Activated CD8-positive, alpha-beta memory T cell treated with anti-CD3 and anti-CD28 coated beads, Interleukin-2, amount 50 U/mL, for 1 hour (primary cell): ENCODE data around the gene CCNY.

Experiments used
- DNase-seq: peaks from one replicate; pipeline ENCODE4 v3.0.0-alpha.2; 2020; ENCODE audit errors: extremely low read depth

CCNY gene

DNA sequence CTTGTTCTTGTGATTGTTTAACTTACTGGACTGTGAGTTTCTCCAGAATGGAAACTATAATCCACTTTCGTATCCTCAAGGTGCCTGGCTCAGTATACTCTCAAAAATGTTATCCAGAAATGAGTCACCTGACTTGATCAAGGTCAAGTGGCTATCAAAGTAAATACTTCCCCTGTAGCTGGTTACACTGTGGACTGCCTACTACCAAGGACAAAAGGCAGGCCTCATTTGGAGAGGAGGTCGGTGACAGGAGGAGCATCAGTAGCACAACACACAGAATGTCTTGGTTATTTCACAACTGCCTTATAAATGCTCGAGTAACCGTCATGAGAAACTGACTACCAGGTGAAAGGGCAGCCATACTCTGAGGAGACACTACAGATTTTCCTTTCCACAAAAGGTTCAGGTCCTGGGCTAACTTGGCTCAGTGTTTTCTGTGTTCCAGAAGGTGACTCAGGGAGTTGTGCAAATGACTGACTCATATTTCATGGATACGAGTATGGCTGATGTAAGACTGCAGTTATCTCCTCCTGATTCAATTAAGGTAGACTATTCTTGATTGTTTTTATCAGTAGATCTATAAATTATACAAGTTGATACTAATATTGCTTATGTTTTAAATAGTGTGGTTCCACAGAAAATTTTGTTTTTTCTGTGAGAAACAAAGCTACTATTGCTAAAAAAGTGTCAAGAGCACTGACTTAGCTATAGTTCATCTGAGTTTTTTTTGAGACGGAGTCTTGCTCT, 4.2 kb upstream of the CCNY start:
- DNase-seq: no peak

DNA sequence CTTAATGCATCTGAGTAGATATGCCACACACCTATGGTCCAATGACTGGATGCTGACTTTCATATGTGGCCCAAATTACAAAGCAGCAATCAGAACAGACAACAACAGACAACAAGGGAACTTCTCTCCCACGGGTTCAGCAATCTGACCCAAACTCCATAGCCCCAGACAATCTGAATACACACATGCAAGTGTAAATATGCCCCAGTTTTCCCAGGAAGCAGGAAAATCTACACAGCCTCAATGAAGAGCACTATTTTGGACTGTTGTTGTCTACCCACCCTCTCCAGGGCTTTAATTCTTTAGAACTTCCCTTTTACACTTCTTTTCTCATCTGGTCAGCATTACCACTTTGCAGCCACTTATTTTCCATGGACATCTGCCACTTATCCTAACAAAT, 2.0 kb upstream of the CCNY start:
- DNase-seq: no peak

DNA sequence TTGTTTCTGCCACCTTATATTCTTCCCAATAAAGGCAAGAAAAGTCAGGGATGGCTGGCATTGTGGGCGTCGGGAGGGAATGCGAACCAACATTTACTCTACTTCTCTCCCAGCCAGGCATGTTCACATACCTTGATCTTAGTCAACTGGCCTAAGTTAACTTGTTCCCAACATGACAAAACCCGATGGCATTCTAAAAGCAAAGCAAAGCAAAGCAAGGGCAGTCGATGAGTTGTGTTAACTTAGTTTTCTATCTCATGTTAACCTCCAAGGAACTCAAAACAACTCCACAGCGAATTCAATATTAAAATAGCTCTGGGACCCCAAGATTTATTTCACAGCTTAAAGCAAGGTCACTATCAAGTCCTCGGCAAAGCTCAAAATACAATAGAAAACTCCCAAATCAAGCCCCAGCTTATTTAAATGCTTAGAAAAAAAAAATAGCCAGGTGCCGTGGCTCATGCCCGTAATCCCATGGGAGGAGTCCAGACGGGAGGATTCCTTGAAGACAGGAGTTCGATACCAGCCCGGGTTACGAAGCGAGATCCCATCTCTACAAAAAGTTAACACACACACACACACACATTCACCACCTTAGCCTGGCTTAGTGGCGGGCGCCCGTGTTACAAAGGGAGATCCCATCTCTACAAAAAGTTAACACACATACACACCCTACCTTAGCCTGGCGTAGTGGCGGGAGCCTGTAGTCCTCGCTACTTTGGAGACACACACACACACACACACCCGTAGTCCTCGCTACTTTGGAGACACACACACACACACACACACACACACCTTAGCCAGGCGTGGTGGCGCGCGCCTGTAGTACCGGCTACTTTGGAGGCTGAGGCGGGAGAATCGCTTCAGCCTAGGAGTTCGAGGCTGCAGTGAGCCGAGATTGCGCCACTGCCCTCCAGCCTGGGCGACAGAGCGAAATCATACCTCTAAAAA, 901 bp upstream of the CCNY start:
- no peak for DNase-seq

DNA sequence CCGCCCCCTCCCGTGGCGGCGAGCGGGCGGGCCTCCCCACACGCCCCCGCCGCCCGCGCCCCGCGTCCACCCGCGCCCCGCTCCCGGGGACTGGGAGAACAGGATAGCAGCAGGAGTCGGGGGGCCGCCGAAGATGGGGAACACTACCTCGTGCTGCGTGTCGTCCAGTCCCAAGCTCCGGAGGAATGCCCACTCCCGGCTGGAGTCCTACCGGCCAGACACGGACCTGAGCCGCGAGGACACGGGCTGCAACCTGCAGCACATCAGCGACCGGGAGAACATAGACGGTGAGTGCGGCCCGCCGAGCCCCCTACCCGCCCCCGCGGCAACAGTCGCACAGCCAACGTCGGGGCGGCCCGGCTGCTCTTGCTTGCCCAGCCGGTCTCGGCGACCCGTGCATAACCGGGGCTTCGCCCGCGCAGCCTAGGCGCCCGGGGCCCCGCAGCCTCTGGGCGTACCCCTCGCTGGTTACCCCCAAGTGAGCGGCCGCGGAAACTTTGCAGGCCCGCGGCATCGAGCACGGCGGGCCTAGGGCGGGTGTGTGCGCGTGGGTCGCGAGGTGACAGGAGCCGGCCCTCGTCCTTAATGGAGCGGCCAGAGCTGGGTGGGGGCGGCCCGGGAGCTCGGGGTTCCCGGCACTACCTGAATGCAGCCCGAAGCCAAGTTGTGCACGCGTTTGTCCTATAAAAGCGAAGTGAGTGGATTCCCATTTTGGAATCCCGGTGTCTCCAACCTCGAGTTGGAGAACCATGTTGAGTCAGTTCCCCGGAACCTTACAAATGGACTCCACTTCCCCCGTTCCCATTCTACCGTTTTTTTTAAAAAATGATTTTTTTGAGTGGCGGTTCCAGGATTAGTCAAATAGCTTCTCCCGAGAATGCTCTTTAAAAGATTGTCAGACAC, 863 bp downstream of the CCNY start:
- DNase-seq: no peak

DNA sequence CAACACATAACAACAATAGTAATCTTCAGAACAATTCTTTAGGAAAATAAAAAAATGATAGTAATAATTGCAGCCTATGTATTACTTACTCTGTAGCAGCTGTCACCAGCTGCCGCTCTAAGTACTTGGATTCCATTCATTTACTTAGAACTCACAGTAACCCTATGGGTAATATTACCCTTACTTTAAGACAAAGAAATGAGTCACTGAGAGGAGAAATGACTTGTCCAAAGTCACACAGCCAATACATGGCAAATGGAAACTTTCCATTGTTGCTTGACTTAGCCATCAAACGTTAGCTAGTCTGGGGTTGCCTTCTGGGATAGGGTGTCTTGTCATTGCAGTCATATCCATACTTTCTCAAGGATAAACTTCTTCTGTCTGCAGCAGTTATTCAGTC, 3.6 kb downstream of the CCNY start:
- DNase-seq: no peak

DNA sequence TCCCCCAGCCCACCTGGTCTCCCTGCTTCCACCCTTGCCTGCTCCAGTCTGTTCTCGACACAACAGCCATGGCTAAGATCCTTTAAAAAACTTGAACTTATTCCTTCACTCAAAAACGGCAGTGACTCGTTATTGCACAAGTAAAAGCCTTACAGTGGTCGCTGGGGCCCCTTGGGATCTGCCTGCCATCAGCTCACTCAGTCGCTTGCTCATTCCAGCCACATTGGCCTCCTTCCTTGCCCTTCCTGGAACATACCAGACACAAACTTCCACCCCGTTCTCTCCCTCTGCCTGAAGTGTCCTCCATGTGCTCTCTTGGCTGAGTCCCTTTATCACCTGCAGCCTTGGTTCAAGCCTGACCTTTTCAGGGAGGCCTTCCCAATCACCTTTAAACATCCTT, 4.7 kb downstream of the CCNY start:
- no peak for DNase-seq

DNA sequence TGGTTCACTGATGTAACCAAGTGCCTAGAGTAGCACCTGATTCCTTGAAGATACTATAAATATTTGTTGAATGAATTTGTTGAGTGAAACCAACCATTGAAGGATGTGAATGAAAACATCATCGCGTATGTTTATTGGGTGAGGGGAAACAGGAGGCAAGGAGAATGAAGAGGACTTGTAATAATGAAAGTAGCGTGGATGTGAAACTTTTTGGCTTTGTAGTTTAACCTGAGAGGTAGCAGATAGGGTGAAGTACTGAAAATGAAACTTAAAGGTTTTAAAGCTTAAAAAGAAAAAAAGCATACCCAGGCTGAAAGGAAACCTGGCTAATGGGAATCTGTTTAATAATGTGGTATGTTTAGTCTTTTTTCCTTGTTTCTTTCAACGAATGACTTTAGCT, 5.2 kb downstream of the CCNY start:
- DNase-seq: no peak

DNA sequence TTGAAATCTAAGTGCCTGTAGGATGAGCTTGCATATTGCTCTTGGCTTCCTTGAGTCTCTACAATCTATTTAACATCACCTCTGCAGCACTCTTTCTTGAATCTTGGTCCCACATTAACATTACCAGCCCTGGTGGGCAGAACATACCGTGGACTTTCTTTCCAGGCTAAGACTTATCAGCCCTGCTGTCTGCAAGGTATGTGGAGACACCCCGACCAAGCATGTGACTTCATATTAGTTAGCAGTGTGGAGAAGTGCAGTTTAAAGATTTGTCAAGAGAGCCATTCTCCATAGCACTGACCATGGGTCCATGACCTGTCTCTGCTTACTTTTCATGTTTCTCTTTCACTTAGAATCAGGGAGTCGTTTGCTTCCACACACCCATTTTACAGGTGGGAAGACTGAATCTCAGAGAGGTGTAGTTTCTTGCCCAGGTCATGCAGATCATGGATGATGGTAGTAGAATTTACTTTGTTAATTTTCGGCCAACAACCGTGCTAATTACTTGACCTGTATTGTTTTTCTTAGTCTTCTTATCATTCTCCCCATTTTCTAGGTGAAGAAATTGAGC, 6.0 kb downstream of the CCNY start:
- no peak for DNase-seq

DNA sequence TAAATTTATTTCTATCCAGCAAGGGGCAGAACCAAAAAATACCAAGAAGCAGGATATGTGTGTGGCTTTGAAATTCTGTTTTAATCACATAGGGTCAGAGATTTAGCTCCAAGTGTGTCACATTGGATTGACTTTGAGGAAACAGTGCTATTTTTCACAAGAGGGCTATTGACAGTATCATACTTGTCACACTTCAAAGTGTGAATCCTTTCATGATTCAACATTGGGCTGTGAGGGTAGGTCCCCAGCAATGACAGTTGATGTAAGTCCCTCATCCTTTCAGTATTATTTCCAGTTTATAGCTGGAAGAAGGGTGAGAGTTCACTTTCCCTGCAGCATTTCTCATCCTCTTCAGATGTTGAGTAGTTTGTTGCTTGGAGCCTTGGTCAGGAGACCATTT, 7.4 kb downstream of the CCNY start:
- DNase-seq: no peak

DNA sequence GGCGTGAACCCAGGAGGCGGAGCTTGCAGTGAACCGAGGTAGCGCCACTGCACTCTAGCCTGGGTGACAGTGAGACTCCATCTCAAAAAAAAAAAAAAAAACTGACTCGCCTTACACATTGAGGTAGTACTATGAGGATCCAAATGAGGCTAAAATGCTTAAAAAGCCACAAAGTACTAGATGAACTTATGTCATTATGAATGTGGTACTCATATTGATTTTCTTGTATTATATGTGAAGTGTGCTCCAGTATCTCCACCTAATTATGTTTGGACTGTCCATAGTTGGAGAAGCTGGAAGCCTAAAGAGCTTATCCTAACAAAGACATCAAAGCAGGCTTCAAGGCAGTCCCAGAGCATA, 9.1 kb downstream of the CCNY start:
- no peak for DNase-seq

DNA sequence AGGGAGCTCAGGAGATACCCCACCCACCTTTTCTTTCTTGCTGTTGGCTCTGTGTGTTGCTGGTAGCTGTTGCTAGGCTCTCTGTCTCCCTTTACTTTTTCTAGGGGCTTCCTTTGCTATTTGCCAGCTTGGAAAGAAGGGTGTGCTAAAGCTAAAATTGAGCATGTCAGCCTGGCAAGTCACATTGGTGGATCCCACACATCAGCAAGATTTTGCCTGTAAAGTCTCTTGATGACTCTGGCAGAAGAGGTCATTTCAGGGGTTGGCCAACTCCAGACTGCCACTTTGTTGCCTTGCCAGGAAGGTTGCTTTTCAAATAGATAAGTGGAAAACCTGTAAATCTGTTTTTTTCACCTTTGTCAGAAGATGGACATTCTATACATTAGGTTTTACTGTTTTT, 9.9 kb downstream of the CCNY start:
- no peak for DNase-seq

DNA sequence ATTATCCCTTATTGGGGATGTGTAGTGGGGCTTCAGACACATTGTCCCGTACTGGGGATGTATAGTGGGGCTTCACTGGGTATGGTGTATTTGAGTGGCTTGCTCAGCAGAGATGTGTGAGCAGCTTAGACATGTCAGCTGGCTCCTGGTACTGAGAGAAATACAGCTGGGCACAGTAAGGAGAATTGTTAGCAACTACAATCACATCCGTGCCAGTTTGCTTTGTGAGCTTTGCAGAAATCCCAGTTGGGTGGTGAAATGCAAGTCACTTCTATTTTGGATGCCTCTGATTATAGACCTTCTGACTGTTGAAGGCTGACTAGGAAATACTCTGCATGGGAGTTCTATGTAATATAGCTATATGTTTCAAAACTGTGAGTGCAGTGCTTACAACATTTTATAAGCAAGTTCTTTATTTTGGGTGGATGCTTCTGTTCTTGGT, 10.8 kb downstream of the CCNY start:
- no peak for DNase-seq

DNA sequence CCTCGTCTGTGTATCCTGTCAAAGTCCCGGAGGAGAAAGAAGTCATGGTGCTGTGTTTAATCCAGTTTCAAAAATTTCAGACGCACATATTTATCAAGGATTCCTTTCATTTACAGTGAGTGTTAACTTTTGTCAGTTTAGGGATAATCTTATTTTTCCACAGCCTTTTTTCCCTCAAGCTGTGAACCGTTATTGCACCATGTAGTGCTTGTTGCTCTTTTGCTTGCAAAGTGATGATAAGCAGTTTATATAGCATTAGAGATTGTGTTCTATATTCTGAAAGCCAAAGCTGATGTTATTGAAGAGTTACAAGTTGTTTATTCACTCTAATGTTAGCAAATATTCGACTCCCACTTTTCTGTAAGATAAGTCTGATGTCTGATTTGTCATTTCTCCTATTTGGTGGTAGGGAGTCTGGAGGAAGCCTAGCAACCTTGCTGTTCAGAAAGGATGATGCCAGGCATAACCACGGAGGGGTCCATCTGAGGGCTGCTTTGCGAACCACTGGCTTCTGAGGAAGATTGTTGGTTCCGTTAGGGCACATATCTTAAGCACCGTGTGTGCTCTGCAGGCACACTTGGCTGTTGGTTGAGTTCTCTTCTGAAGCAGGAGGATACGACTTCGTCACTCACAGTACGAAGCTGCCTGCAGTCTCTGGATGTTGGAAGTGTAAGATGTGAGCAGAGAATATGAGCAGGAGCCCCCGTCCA, 11.7 kb downstream of the CCNY start:
- no peak for DNase-seq

DNA sequence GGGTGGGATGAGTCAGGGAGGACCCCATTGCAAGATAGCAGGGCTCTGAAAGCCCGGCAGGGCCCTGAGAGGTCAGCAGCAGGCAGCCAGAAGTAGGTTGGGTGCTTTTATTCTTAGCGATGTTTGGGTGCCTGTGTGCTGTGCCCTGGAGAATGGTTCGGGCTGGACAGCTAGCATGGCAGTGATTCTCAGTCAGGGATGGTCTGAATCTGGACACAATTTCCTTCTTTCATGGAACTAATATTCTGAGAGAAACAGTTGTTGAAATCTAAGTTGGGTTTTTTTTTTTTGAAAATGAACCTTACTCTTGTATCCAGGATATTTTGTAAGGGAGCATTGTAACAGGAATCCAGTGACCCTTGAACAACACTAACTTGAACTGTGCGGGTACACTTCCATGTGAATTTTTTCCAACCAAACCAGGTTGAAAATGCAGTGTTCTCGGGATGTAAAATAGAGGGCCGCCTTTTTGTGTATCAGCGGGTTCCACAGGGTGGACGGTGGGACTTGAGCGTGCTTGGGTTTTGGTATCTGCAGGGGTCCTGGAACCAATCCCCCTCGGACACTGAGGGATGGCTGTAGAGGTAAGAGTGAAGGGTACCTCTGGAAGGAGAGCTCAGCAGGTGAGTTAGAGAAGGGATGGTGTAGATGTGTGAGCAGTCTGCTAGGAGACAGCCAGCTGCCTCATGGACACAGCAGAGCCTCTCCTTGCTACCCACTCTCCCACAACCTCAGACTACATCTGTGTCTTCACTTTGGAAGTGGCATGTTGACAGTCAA, 12.5 kb downstream of the CCNY start:
- DNase-seq: no peak

DNA sequence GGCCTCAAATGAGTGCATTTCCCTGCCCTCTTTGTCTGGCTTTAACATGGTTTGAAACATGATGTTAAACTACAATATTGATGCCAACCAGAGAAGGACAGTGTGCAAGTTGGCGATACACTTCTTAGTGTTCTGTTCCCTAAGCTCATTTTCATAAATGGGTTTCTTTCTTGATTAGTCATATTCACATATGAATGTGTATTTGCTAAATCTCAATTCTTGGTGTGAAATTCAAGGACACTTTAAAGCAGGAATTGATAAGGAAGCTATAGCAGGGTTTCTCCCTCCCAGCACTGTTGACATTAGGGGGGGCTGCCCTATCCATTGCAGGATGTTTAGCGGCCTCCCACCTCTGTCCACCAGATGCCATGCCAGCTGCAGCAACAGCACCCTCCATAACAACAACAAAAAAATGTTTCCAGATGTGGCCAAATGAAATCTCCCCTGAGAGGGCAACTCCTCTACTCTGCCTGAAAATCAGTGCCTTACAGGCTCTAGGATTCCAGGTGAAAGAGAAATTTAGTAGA, 13.1 kb downstream of the CCNY start:
- no peak for DNase-seq

DNA sequence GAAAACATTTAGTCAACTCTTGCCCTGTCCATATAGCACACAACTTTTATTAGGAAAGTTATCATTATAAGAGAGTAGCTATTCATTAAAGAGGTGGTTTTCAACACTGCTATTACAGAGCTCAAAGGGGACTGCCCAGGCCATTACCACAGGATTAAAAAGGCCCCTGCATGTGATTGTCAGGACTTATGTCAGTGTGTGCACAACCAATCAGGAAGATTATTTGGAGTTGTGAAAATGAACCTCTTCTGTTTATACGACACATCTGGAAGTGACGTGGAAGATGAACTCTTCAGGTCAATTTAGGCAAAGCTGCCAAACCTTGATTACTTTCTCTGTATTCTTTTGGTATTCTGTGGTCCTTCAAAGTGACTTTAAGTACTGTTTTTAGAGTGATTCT, 14.7 kb downstream of the CCNY start:
- DNase-seq: no peak

DNA sequence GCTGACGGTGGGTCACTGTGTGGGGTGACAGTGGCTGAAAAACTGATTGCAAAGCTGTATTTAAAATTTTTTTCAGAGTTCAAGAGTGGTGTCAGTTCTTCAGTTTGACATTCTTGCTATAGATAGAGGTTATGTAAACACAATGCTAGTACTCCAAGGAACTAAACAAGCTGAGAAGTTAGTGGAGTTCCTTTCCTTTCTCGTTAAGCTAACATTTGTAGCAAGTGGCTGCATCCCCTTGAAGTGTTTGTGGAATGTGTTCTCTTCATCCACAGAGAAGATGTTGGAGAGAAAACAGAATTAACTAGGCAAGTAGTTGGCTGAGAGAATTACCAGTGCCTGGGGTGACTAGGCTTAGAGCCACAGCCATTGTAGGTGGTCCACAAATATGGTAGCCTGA, 15.8 kb downstream of the CCNY start:
- no peak for DNase-seq

DNA sequence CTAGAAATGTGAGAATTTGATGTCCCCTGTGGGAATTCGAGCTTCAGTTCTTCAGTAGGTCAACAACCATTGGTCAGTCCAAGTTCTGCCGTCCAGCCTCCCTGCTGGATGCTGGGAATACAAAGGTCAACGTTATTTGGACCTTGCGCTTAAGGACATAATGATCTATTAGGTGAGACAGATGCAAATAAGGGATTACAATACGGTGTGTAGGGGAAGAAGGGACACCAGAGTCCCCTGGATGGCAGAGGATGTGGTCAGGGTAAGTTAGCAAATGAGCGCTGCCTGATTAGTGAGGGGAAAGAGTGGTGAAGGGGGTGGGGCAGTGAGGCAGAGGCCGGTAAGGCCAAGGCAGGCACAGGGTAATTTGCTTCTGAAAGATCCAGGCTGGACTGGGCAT, 16.2 kb downstream of the CCNY start:
- no peak for DNase-seq

DNA sequence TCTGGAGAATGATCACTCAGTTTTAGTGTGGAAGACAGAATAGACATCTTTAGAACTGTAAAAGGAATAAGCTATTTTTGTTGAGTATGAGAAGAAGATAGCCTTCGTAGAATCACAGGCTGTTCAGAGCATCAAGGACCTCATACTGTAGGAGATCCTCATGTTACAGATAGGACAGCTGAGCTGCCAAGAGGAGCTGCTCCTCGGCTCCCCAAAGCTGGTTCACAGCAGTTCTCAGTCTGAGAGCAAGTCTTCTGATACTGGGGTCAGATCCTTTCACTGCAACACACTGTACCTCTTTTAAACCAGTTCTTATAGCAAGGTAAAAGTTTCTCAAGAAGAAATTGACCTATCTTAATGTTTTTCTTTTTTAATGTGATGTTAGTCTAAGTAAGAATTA, 17.1 kb downstream of the CCNY start:
- no peak for DNase-seq

DNA sequence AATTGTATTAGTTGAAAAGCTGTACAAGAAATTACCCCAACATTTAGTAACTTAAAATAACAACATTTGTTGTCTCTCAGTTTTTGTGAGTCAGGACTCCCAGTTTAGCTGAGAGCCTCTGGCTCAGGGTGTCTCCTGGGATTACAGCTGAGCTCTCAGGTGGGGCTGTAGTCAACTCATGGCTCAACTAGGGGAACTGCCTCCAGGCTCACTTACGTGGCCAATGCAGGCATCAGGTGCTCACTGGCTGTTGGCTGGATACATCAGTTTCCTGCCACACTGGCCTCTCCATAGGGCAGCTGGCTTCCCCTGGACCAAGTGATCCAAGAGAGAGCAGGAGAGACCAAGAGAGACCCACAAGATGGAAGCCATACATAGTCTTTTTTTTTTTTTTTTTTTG, 17.5 kb downstream of the CCNY start:
- DNase-seq: no peak
